Left cardiac atrium (tissue), 4 donors: Measurements from ENCODE around the gene SCN8A. TPM values are rescaled to one million over a fixed set of nuclear protein-coding genes. Genes with fewer than 3 reads are reported as not detected.
"Not testable (repeated sequence)": the region's sequence is repeated elsewhere in the genome, so short reads cannot be mapped to it uniquely, and the experiment has no call there.

ENCODE experiments used
- ATAC-seq, 2 donors: fragments of 200-7000 bp; cut with Tn5 transposase; one replicate each; pipeline ENCODE4 v1.9.1; 2020; ENCODE audit warnings: mild to moderate bottlenecking in 2 of 2, moderate library complexity in 2 of 2
- DNase-seq: peaks from one replicate; pipeline ENCODE4 v3.0.0-alpha.2; 2020
- intact Hi-C, 2 donors: fragments of 100-400 bp; cut with DNase I; formaldehyde crosslinking; loops; one replicate each; pipeline versions ENCODE4 v1.14.1 to v1.15.1; 2022 to 2023
- total RNA-seq, 2 donors: library from RNA; stranded (reverse); fragmentation: NEBNext Ultra II Directional; extraction: Animal tissue kit (Norgen Biotek cat#: 25700); gene quantifications; one replicate each; pipeline ENCODE4 v1.2.1, GENCODE V29; 2021
- donor health status: DM: no; HTN: yes; CAD: no.
- donor health status: DM: no; HTN: yes; CAD: no; lungs with severe emphysema.
- donor health status: DM: yes; HTN: yes; CAD: no.
- donor health status: Dilated cardiomyopathy.

Gene SCN8A
- total RNA-seq, 2 donors from 2014 or later = 0.21 to 0.41 TPM

- no peak for ATAC-seq
- intact Hi-C loops = loop anchor here (5.0 to 10.0 kb wide), 2 partner anchors 395 to 398 kb away; partner anchors contain the start of gene SLC4A8 (in 2 of the 2)
- no peak for DNase-seq
These were observed 228.9 kb downstream of the SCN8A start for GRCh38 chr12:51819736-51820525.

- DNase-seq (peak; percentile 71), ATAC-seq (peak; percentile 81 to 86)
- intact Hi-C loops = loop anchor here (5.0 to 10.0 kb wide), 2 partner anchors 396 to 398 kb away; partner anchors contain the start of gene SLC4A8 (in 2 of the 2)
These were observed 229.8 kb downstream of the SCN8A start for GRCh38 chr12:51820526-51821439.

- peak; percentile 13 to 37 for ATAC-seq
- DNase-seq = peak; percentile 32
- intact Hi-C loops = loop anchor here (5.0 to 10.0 kb wide), 2 partner anchors 397 to 399 kb away; partner anchors contain the start of gene SLC4A8 (in 2 of the 2)
These were observed 230.6 kb downstream of the SCN8A start for GRCh38 chr12:51821440-51822260.

- intact Hi-C loops = loop anchor here (5.0 to 10.0 kb wide), 2 partner anchors 397 to 400 kb away; partner anchors contain the start of gene SLC4A8 (in 2 of the 2)
- ATAC-seq (no peak), DNase-seq (no peak)
These were observed 231.2 kb downstream of the SCN8A start for GRCh38 chr12:51822261-51822616.

GRCh38 chr12:51822956-51823355 lies 231.9 kb downstream of the SCN8A start:
- ATAC-seq (no peak), DNase-seq (no peak)
- intact Hi-C loops = loop anchor here (5.0 to 10.0 kb wide), 2 partner anchors 398 to 401 kb away; partner anchors contain the start of gene SLC4A8 (in 2 of the 2)

- intact Hi-C loops = loop anchor here (5.0 to 10.0 kb wide), 2 partner anchors 399 to 402 kb away; partner anchors contain the start of gene SLC4A8 (in 2 of the 2)
- DNase-seq = no peak
- ATAC-seq = peak in 1 of 2 donors; percentile 7
These were observed 233.0 kb downstream of the SCN8A start for GRCh38 chr12:51823875-51824565.

GRCh38 chr12:51825216-51825615 lies 234.2 kb downstream of the SCN8A start:
- intact Hi-C loops = loop anchor here in 1 of 2 donors (10.0 kb wide), 1 partner anchor 400 kb away; the partner anchor contains the start of gene SLC4A8
- DNase-seq (no peak), ATAC-seq (no peak)

- DNase-seq (no peak), ATAC-seq (no peak)
- intact Hi-C loops = loop anchor here in 1 of 2 donors (10.0 kb wide), 1 partner anchor 402 kb away; the partner anchor contains the start of gene SLC4A8
These were observed 235.8 kb downstream of the SCN8A start for GRCh38 chr12:51826881-51827280.

GRCh38 chr12:51827925-51828818 lies 237.1 kb downstream of the SCN8A start:
- peak in 1 of 2 donors; percentile 30 for ATAC-seq
- intact Hi-C loops = loop anchor here in 1 of 2 donors (10.0 kb wide), 1 partner anchor 403 kb away; the partner anchor contains the start of gene SLC4A8
- no peak for DNase-seq

- DNase-seq (no peak), ATAC-seq (no peak)
- intact Hi-C loops = loop anchor here in 1 of 2 donors (10.0 kb wide), 1 partner anchor 404 kb away; the partner anchor contains the start of gene SLC4A8
These were observed 238.0 kb downstream of the SCN8A start for GRCh38 chr12:51829011-51829481.

GRCh38 chr12:51829641-51830040 lies 238.6 kb downstream of the SCN8A start:
- DNase-seq = no peak
- intact Hi-C loops = loop anchor here in 1 of 2 donors (10.0 kb wide), 1 partner anchor 405 kb away; the partner anchor contains the start of gene SLC4A8
- ATAC-seq = no peak

GRCh38 chr12:51831817-51832216 lies 240.8 kb downstream of the SCN8A start:
- ATAC-seq, intact Hi-C loops, DNase-seq: not testable (repeated sequence)

GRCh38 chr12:51832354-51833107 lies 241.5 kb downstream of the SCN8A start:
- no peak for ATAC-seq
- DNase-seq = no peak
- intact Hi-C loops = no loop called here

- DNase-seq (no peak), ATAC-seq (no peak)
- intact Hi-C loops = no loop called here
These were observed 242.6 kb downstream of the SCN8A start for GRCh38 chr12:51833448-51834227.

GRCh38 chr12:51834411-51834810 lies 243.4 kb downstream of the SCN8A start:
- ATAC-seq = no peak

More at GRCh38 chr12:51834411-51834810, 243.4 kb downstream of the SCN8A start:
- intact Hi-C loops = no loop called here
- DNase-seq = no peak
